ENCODE results near the gene PLPP1.
"Not testable (repeated sequence)": the region's sequence is repeated elsewhere in the genome, so short reads cannot be mapped to it uniquely, and the experiment has no call there.

The PLPP1 gene

DNA sequence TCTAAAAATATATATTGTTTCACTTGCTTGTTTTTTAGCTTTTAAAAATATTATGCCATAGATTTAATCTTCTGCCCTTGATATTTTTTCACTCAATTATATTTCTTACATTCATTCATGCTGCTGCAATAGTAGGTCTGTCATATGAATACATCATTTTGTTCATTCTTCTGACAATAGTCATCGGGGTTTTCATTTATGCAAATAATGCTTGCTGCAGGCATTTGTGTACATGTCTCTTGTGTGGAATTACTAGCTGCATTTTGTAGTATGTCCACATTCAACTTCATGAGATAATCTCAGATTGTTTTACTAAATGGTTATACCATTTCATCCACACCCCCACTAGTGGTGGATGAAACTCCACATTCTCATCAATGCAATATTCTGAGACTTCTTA is 5.3 kb upstream of the PLPP1 start:
- TF ChIP-seq, protein P1, sequence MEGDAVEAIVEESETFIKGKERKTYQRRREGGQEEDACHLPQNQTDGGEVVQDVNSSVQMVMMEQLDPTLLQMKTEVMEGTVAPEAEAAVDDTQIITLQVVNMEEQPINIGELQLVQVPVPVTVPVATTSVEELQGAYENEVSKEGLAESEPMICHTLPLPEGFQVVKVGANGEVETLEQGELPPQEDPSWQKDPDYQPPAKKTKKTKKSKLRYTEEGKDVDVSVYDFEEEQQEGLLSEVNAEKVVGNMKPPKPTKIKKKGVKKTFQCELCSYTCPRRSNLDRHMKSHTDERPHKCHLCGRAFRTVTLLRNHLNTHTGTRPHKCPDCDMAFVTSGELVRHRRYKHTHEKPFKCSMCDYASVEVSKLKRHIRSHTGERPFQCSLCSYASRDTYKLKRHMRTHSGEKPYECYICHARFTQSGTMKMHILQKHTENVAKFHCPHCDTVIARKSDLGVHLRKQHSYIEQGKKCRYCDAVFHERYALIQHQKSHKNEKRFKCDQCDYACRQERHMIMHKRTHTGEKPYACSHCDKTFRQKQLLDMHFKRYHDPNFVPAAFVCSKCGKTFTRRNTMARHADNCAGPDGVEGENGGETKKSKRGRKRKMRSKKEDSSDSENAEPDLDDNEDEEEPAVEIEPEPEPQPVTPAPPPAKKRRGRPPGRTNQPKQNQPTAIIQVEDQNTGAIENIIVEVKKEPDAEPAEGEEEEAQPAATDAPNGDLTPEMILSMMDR (conservative IDR thresholded peaks at IDR 0.05; ENCODE audit: control insufficient read depth, insufficient read depth, low read depth, low read length), result no peak
- no peak overlapping the region for H3K4me3 ChIP-seq (ENCODE audit: control insufficient read depth, low read depth, low read length)
- DNase-seq (ENCODE audit: low read depth), result no peak

- TF ChIP-seq, protein P1 (conservative IDR thresholded peaks at IDR 0.05; ENCODE audit: control insufficient read depth, insufficient read depth, low read depth, low read length), result no peak
- H3K4me3 ChIP-seq (ENCODE audit: control insufficient read depth, low read depth, low read length), result no peak overlapping the region
- no peak for DNase-seq (ENCODE audit: low read depth)
Observed at GRCh38 chr5:55538661-55539060, 3.9 kb upstream of the PLPP1 start.

DNA sequence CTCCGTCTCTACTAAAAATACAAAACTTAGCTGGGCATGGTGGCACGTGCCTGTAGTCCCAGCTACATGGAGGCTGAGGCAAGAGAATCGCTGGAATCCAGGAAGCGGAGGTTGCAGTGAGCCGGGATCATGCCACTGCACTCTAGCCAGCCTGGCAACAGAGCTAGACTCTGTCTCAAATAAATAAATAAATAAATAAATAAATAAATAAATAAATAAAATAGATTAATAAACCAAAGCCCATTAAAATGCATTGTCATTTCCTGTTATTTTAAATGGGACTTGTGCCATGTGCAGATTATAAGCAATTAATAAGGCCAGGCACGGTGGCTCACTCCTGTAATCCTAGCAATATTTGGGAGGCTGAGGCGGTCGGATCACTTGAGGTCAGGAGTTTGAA is 2.6 kb upstream of the PLPP1 start:
- H3K4me3 ChIP-seq (ENCODE audit: control insufficient read depth, low read depth, low read length); DNase-seq (ENCODE audit: low read depth): not testable (repeated sequence)

GRCh38 chr5:55535199-55535905 is 588 bp upstream of the PLPP1 start:
- TF ChIP-seq, protein P1 (conservative IDR thresholded peaks at IDR 0.05; ENCODE audit: control insufficient read depth, insufficient read depth, low read depth, low read length), result no peak
- peak overlapping the region; percentile 79 for H3K4me3 ChIP-seq (ENCODE audit: control insufficient read depth, low read depth, low read length)
- DNase-seq (ENCODE audit: low read depth), result no peak

DNA sequence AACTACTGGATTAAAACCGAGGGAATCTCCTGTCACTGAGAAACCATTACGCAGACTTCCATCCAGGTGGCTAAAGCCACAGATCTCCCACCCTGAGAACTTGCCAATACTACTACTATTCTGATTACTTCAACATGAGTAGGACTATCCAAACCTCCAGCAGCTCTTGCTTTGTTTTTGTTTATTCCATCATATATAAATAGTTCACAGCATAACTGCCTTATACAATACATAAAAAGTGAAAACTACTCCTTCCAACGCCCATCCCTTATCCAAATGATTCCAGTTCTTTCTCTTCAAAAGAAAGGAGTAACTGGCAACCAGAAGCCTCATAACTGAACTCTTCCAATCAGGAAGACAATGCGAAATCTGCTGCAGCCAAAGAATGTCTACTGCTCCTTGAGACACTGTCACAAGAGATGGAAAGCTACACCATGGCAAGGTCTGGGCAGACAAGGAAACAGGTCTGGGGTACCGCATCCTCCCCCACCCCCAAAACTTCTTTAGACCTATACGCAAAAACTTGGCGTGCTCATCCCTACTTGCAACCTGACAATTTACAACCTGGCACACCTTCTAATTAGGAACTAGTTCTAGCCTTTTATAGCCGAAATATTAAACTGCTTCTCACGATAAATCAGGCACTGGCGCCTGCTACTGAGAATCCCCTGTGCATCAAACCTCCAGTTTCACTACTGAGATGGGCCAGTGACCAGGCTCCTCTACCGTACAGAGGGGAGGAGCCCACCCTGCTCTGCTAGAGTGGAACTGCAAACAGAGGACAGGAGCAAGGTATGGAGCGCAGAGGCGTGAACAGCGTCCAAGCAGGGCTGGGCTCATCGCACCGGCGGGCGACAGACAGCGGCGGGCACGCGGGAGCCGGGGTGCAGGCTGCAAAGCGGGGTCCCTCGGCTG is 986 bp downstream of the PLPP1 start:
- peak overlapping the region; percentile 79 for H3K4me3 ChIP-seq (ENCODE audit: control insufficient read depth, low read depth, low read length)
- peak; percentile 41 for DNase-seq (ENCODE audit: low read depth)
- TF ChIP-seq, protein P1 (conservative IDR thresholded peaks at IDR 0.05; ENCODE audit: control insufficient read depth, insufficient read depth, low read depth, low read length), result no peak

DNA sequence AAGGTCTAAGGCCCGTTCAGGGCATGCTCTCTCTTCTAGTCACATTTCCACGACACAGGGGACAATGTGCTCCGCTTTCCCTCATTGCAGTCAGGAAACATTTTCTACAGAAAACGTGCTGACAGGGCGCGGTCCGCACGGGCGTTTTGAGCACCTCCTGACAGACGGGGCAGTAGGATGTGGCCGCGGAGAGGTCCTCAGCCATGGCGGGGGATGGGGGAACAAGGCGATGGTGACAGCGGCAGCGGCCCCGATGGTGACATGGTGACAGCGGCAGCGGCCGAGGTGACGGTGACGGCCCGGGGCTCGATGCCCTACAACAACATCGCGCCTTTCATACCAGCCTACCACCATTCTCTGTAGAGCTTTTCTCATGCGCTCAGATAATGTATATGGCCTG is 4.1 kb downstream of the PLPP1 start:
- TF ChIP-seq, protein P1 (conservative IDR thresholded peaks at IDR 0.05; ENCODE audit: control insufficient read depth, insufficient read depth, low read depth, low read length), result no peak
- H3K4me3 ChIP-seq (ENCODE audit: control insufficient read depth, low read depth, low read length), result no peak overlapping the region
- no peak for DNase-seq (ENCODE audit: low read depth)

GRCh38 chr5:55524816-55525215 is 9.9 kb downstream of the PLPP1 start:
- no peak for DNase-seq (ENCODE audit: low read depth)

More at GRCh38 chr5:55524816-55525215, 9.9 kb downstream of the PLPP1 start:
- H3K4me3 ChIP-seq (ENCODE audit: control insufficient read depth, low read depth, low read length), result no peak overlapping the region
- TF ChIP-seq, protein P1 (conservative IDR thresholded peaks at IDR 0.05; ENCODE audit: control insufficient read depth, insufficient read depth, low read depth, low read length), result no peak

All from fibroblast of mammary gland (primary cell).